ENCODE results near the gene FAM174A. TPM values are rescaled to one million over a fixed set of nuclear protein-coding genes. Genes with fewer than 3 reads are reported as not detected.

FAM174A gene
- total RNA-seq, 1 donor from 2014 or later, result 35.3 TPM

- no peaks in the 10 kb centered on the region for H3K36me3 ChIP-seq (ENCODE audit: control insufficient read depth, insufficient read depth, low read length)
- no peaks in the 10 kb centered on the region for H3K27me3 ChIP-seq (ENCODE audit: control insufficient read depth, insufficient read depth, low read length)
- DNase-seq (ENCODE audit: low read depth), result peak; percentile 47
- FAIRE-seq, result no peak
- H3K4me3 ChIP-seq (ENCODE audit: low read depth, low read length), result no peak overlapping the region
- TF ChIP-seq, protein P1, sequence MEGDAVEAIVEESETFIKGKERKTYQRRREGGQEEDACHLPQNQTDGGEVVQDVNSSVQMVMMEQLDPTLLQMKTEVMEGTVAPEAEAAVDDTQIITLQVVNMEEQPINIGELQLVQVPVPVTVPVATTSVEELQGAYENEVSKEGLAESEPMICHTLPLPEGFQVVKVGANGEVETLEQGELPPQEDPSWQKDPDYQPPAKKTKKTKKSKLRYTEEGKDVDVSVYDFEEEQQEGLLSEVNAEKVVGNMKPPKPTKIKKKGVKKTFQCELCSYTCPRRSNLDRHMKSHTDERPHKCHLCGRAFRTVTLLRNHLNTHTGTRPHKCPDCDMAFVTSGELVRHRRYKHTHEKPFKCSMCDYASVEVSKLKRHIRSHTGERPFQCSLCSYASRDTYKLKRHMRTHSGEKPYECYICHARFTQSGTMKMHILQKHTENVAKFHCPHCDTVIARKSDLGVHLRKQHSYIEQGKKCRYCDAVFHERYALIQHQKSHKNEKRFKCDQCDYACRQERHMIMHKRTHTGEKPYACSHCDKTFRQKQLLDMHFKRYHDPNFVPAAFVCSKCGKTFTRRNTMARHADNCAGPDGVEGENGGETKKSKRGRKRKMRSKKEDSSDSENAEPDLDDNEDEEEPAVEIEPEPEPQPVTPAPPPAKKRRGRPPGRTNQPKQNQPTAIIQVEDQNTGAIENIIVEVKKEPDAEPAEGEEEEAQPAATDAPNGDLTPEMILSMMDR (IDR thresholded peaks at IDR 0.05; ENCODE audit: insufficient read depth, low read length, severe bottlenecking), result no peak
Observed at GRCh38 chr5:100634937-100635534, 99.9 kb downstream of the FAM174A start.
